ENCODE results near the gene TMUB2. TPM values are rescaled to one million over a fixed set of nuclear protein-coding genes. Genes with fewer than 3 reads are reported as not detected.

TMUB2 gene
- total RNA-seq, 1 donor from 2014 or later, result 34.9 TPM

DNA sequence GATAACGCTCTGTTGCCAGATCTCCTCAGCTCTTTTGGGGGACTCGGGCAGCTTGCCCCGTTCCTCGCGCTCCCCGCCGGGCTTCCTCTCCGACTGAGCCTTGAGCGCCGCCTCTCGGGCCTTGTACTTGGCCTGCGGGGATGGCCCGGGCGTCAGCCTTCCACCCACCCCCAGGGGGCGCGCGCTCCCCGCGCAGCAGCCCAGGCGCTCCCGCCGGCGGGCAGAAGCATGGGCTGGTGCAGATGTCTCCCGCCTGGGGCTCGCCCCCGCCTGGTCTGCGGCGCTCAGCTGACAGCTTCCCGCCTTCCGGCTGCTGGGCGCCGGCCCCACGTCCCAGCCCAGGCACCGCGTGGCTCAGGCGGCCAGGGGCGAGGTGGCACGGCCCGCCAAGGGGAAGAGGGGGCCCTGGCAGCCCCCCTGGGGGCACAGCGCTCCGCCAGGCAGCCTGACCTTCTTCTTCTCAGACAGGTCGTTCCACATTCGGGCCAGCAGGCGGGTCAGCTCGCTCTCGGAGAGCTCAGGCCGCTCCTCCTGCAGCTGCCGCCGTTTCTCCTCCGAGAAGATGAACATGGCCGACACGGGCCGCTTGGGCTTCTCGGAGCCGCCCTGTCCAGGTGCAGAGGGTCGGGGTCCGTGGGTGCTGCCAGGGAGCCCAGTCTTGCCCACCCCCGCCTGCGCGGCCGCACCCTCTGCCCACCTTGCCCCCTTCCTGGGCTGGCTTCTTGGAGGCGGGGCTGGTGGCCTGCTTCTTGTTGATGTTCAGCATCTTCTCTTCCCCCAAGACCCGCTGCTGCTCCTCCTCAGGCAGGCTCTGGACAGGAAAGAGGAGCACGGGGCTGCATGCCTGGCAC lies 23.8 kb downstream of the TMUB2 start:
- peak overlapping the region; percentile 66 for H3K27ac ChIP-seq
- no peak for DNase-seq (ENCODE audit: extremely low spot score in 2 of 2)
- peaks cover 0 to 61% of the 10 kb centered on the region in 2 donors for H3K36me3 ChIP-seq
- TF ChIP-seq POLR2AphosphoS5 (IDR thresholded peaks at IDR 0.05; ENCODE audit: insufficient read depth in 1 of 2, low read depth in 1 of 2), result peak in 1 of 2 donors; percentile 59
- TF ChIP-seq POLR2A (IDR thresholded peaks at IDR 0.05), result no peak
- peak; percentile 96 to 98 (median 98) for TF ChIP-seq CTCF (IDR thresholded peaks at IDR 0.05)
- H3K4me3 ChIP-seq, result peak overlapping the region in 1 of 2 donors; percentile 17
- intact Hi-C loops (cut with DNase I), result loop anchor here (5.0 kb wide), 1 partner anchor 112 kb away; the partner anchor contains the start of gene SLC25A39
- peaks cover 27% of the 10 kb centered on the region for H3K4me1 ChIP-seq
- no peaks in the 10 kb centered on the region for H3K27me3 ChIP-seq
- no peaks in the 10 kb centered on the region for H3K9me3 ChIP-seq

DNA sequence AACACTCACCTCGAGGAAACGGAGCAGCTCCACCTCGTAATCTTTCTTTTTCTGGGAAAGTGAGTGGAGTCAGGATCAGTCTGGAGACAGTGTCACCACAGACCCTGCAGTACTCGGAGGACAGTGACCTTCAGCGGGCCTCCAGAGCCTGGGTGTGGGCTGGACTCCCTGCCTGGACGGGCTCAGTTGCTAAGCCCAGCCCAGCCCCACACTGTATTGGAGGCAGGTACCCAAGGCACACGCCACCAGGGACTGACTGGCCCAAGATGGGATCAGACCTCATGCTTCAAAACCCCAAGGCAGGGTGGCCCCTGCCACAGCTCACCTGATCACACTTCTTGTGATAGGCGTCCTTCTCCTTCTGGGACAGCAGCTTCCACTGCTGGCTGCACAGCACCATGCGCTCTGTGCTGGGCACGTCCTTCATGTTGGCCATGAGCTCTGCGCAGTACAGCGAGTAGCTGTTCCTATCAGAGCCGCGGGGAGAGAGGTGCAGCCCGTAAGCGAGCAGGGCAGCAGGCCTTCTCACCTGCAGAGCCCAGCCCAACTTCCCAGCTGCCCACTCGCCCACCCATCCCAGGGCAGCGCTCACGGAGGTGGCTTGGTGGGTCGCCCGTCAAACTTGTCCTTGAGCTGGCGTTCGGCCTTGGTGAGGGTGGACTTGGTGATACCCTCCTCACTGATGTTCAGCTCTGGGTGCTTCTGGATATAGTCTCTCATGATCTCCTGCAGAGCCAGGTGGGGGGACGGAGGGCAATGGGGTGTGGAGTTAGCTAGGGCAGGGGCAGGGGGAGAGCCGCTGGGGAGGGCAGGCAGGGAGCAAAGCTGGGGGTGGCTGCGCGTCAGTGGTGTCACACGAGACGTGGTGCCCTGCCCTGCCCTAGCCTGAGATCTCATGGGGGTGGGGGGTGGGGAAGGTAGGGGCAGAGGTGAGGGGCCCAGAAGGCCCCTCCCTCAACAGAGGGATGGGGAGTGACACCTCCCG lies 24.8 kb downstream of the TMUB2 start:
- DNase-seq (ENCODE audit: extremely low spot score in 2 of 2), result no peak
- TF ChIP-seq POLR2A (IDR thresholded peaks at IDR 0.05) (no peak), POLR2AphosphoS5 (IDR thresholded peaks at IDR 0.05; ENCODE audit: insufficient read depth in 1 of 2, low read depth in 1 of 2) (no peak)
- Histone ChIP-seq H3K27ac (peak overlapping the region; percentile 66), H3K27me3 (no peaks in the 10 kb centered on the region), H3K9me3 (no peaks in the 10 kb centered on the region), H3K4me3 (no peak overlapping the region), H3K36me3 (peaks cover 0 to 68% of the 10 kb centered on the region in 2 donors), H3K4me1 (peaks cover 31% of the 10 kb centered on the region)
- intact Hi-C loops (cut with DNase I), result loop anchor here (5.0 kb wide), 1 partner anchor 111 kb away; the partner anchor contains the start of gene SLC25A39

DNA sequence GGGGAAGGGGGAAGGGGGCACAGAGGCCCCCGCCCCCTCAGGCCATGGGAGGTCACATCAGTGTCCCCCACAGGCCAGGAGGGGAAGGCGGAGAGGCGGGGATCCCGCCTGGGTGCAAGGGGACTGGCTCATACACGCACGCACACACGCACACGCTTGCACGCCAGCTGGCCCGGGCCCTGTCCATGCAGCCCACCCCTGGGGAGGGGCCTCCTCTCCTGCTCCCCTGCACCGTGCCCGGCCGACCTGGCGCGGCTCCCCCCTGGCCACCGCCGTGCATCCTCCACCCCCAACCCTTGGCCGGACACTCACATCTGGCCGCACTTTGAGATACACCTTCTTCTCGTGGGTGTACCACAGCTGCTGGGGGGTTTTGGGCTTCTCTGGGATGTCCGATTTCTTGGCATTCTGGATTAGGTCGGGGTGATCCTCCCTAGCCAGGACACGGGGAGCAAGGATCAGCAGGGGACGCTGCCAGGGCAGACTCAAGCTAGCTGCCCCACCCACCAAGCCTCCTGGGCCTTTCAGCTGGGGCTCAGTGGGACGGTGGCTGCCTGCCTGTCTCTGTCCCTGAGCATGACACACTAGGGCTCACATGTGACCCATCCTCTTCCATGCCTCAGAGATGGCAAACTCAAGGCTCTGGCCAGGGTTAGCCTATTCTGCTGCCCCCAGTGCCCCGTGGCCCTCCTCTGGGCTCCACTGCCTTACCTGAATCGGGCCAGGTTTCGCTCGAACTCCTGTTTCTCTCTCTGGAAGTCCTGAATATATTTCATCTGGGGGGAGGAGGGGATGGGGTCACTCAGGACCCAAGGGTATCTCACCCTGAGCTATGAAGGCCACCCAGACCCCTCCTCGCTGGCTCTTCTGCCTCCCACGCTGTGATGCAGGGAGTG lies 26.0 kb downstream of the TMUB2 start:
- no peak overlapping the region for H3K4me3 ChIP-seq
- no peaks in the 10 kb centered on the region for H3K27me3 ChIP-seq
- peaks cover 43% of the 10 kb centered on the region for H3K4me1 ChIP-seq
- intact Hi-C loops (cut with DNase I), result loop anchor here (5.0 kb wide), 1 partner anchor 110 kb away; the partner anchor contains the start of gene SLC25A39
- no peak for DNase-seq (ENCODE audit: extremely low spot score in 2 of 2)
- TF ChIP-seq POLR2A (IDR thresholded peaks at IDR 0.05) (no peak), POLR2AphosphoS5 (IDR thresholded peaks at IDR 0.05; ENCODE audit: insufficient read depth in 1 of 2, low read depth in 1 of 2) (no peak), CTCF (IDR thresholded peaks at IDR 0.05) (no peak)
- H3K9me3 ChIP-seq, result no peaks in the 10 kb centered on the region
- H3K27ac ChIP-seq, result no peak overlapping the region
- peaks cover 0 to 56% of the 10 kb centered on the region in 2 donors for H3K36me3 ChIP-seq

GRCh38 chr17:44213403-44214229 lies 26.8 kb downstream of the TMUB2 start:
- Histone ChIP-seq H3K4me3 (no peak overlapping the region), H3K4me1 (peaks cover 48% of the 10 kb centered on the region), H3K27me3 (no peaks in the 10 kb centered on the region), H3K36me3 (peaks cover 0 to 53% of the 10 kb centered on the region in 2 donors), H3K27ac (no peak overlapping the region), H3K9me3 (no peaks in the 10 kb centered on the region)
- TF ChIP-seq CTCF (IDR thresholded peaks at IDR 0.05), result no peak
- no peak for TF ChIP-seq POLR2A (IDR thresholded peaks at IDR 0.05)
- no peak for TF ChIP-seq POLR2AphosphoS5 (IDR thresholded peaks at IDR 0.05; ENCODE audit: insufficient read depth in 1 of 2, low read depth in 1 of 2)
- no peak for DNase-seq (ENCODE audit: extremely low spot score in 2 of 2)
- intact Hi-C loops (cut with DNase I), result loop anchor here (5.0 kb wide), 1 partner anchor 109 kb away; the partner anchor contains the start of gene SLC25A39

All from vagina (tissue), 2 donors.